Stimulated activated CD4-positive, alpha-beta T cell treated with anti-CD3 and anti-CD28 coated beads, Interleukin-4, amount 100 ng/mL, for 4 hours (primary cell): ENCODE results near the gene ELMOD1.

Source experiments
- DNase-seq, 2 experiments: peaks; one replicate each; pipeline ENCODE4 v3.0.0-alpha.2; 2020

The ELMOD1 gene

DNA sequence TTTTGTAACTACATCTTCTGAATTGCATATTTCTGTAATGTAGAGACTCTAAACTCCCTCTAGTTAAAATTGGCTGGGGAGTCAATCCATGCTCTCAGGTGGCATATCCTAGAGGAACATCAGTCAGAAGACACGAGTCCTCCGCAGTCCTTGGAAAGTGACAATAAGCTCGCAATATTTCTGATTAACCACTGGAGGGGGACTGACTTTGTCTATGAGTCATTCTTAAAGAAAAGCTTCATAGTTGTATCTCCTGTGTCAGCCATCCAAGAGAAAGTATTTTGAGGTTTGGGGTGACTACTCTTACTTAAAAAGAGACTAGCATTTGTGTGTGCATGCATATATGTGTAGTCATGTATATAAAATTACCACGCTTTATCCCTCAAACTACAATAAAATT is 60.7 kb downstream of the ELMOD1 start:
- DNase-seq, result no peak

GRCh38 chr11:107653076-107653475 is 62.1 kb downstream of the ELMOD1 start:
- DNase-seq, result no peak

GRCh38 chr11:107655602-107656001 is 64.7 kb downstream of the ELMOD1 start:
- no peak for DNase-seq

DNA sequence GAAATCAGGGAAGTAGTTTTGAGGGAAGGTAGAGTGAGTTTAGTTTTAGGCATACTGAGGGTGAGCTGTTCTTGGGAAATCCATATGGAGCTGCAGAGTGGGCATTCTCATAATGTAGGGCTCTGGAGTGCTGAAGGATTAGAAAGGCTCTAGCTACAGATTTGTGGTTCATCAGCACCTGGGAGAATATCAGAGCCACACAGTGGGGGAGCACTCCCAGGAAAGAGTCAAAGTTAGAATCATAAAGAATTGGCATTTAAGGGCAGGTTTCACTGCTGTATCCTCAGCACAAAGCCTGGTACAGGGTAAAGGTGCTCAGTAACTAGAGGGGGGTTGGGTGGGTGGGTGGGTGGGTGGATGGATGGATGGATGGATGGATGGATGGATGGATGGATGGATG is 68.4 kb downstream of the ELMOD1 start:
- DNase-seq, result no peak

- no peak for DNase-seq
These were observed 69.1 kb downstream of the ELMOD1 start for GRCh38 chr11:107660066-107660465.

GRCh38 chr11:107661656-107662055 is 70.7 kb downstream of the ELMOD1 start:
- no peak for DNase-seq

GRCh38 chr11:107665018-107665417 is 74.1 kb downstream of the ELMOD1 start:
- DNase-seq, result no peak

GRCh38 chr11:107666911-107667613 is 76.1 kb downstream of the ELMOD1 start:
- DNase-seq, result no peak

DNA sequence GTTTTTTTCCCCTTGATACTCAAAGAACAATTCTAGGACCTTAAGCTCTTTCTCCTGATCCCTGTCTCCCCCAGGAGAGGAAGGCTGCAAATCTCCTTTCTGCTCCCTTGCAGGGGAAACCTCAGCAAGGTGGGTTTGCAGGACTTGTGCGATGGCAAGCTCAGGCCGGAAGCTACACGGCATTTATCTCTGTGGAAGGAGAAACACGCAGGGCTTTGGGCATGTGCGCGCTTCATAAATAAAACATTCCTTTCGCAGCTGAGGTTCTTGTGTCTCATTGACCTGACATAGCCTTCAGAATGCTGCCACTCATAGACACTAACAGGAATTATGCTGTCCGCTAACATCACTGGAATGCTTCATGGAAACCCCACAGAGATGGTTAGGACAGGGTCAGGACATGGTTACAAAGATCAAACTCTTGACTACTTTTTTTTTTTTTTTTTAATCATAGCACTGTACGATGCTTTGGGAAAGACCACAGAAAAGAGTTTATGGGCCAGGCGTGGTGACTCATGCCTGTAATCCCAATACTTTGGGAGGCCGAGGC is 78.3 kb downstream of the ELMOD1 start:
- no peak for DNase-seq

- no peak for DNase-seq
These were observed 79.1 kb downstream of the ELMOD1 start for GRCh38 chr11:107669893-107670601.

DNA sequence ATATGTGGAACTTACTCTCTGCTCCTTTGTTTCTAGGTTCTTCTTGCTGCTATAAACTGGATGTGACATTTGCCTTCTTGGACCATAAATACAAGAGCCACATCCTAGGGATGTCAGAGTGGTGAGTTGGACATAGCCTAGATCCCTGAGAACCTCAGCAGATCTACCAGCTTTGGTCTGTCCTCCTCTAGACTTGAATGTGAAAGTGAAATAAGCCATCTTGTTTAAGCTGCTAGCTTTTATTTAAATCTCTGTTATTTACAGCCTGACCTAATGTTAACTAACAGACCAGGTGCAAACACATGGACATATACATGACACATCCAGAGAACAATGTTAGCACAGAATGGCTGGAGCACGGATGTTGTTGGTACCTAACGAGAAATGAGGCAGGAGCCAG is 85.0 kb downstream of the ELMOD1 start:
- no peak for DNase-seq

DNA sequence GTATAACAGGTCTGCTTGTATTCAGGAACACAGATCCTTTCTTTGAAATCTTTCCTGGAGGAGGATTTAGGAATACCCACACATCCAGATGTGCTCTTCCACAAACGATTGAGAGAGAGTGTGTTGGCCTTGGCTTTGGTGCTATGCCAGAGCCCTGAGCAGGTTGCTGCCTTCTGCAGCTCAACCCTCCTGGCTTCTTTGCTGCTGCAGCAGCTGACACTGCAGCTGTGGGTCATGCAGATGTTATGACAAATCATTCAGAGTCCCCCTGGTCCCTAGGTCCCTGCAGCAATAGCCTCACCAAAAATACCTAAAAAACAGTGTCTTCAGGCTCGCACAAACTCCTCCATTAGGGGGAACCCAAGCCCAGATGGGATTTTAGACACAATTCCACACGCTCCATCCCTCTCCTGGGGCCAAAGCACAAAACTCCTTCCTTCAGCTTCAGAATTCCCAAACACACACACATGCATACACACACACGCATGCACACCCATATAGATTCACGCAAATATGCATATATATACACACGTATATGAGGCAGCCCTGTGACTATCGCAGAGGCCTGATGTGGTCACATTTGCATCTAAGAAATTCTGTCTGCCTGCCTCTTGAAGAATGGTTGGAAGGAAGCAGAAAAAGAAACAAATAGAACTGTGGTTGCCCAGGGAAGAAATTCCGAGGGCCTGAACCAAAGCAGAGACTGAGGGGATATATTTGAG is 85.5 kb downstream of the ELMOD1 start:
- no peak for DNase-seq

GRCh38 chr11:107677924-107678631 is 87.1 kb downstream of the ELMOD1 start:
- no peak for DNase-seq

DNA sequence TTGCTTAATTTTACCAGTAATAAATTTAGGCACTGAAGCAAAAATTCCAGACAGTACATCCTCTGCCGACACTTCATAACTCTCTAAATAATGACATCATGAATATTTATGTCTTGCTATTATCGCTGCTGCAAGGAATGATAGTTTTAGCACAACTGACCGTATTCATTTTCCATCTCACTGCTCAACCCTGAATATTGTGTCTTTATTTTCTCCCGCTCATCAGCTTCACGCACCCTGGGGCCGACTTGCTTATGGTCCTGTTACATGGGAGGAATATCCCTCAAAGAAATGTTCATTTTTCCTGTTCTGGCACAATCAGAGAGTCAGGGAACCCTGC is 87.7 kb downstream of the ELMOD1 start:
- DNase-seq, result no peak

GRCh38 chr11:107679255-107680024 is 88.5 kb downstream of the ELMOD1 start:
- DNase-seq, result no peak

- DNase-seq, result no peak
These were observed 91.2 kb downstream of the ELMOD1 start for GRCh38 chr11:107682171-107682570.

- DNase-seq, result no peak
These were observed 91.6 kb downstream of the ELMOD1 start for GRCh38 chr11:107682572-107682971.

GRCh38 chr11:107683061-107683460 is 92.1 kb downstream of the ELMOD1 start:
- DNase-seq, result no peak

- DNase-seq, result no peak
These were observed 92.9 kb downstream of the ELMOD1 start for GRCh38 chr11:107683807-107684206.

- DNase-seq, result no peak
These were observed 97.5 kb downstream of the ELMOD1 start for GRCh38 chr11:107688322-107688918.

GRCh38 chr11:107689317-107690202 is 98.6 kb downstream of the ELMOD1 start:
- peak; percentile 36 to 37 for DNase-seq
